Spleen (tissue), 11 donors: Measurements from ENCODE around the gene PPP1R3C. TPM values are rescaled to one million over a fixed set of nuclear protein-coding genes. Genes with fewer than 3 reads are reported as not detected.

Experiments
- DNase-seq: peaks from one replicate; pipeline ENCODE4 v3.0.0-alpha.2; 2020
- H3K27ac ChIP-seq, 8 donors: fragments of 200-600 bp; sonication (generic) in 7 of 8; 1 replicate in 4 of 8; 2 replicates in 4 of 8; pipeline versions ENCODE4 v1.5.0 to v1.8.0; 2016 to 2021; ENCODE audit warnings: inconsistent platforms in 4 of 8, mild to moderate bottlenecking in 4 of 8, moderate library complexity in 1 of 8
- H3K27me3 ChIP-seq, 7 donors: fragments of 200-600 bp; sonication (generic) in 6 of 7; replicated peaks in 1 of 7; 1 replicate in 4 of 7; 2 replicates in 3 of 7; pipeline versions ENCODE4 v1.5.0 to v1.8.0; 2016 to 2021; ENCODE audit warnings: inconsistent platforms in 3 of 7, mild to moderate bottlenecking in 1 of 7
- H3K36me3 ChIP-seq, 6 donors: fragments of 200-600 bp; sonication (generic) in 5 of 6; 1 replicate in 4 of 6; 2 replicates in 2 of 6; pipeline versions ENCODE4 v1.5.0 to v1.8.0; 2016 to 2021; ENCODE audit warnings: inconsistent platforms in 2 of 6
- H3K4me1 ChIP-seq, 6 donors: fragments of 200-600 bp; sonication (generic) in 5 of 6; 1 replicate in 3 of 6; 2 replicates in 3 of 6; pipeline versions ENCODE4 v1.5.0 to v1.8.0; 2016 to 2021; ENCODE audit warnings: inconsistent platforms in 3 of 6
- H3K4me3 ChIP-seq, 8 donors: fragments of 200-600 bp; sonication (generic) in 7 of 8; 1 replicate in 4 of 8; 2 replicates in 4 of 8; pipeline versions ENCODE4 v1.5.0 to v1.8.0; 2016 to 2021; ENCODE audit warnings: inconsistent platforms in 4 of 8, mild to moderate bottlenecking in 4 of 8, moderate library complexity in 2 of 8
- H3K9me3 ChIP-seq, 8 donors: fragments of 200-600 bp; sonication (generic) in 7 of 8; 1 replicate in 4 of 8; 2 replicates in 4 of 8; pipeline versions ENCODE4 v1.5.0 to v1.8.0; 2016 to 2021; ENCODE audit warnings: inconsistent platforms in 4 of 8
- POLR2A ChIP-seq, 3 donors: fragments of 450-650 bp; IDR thresholded peaks; one replicate each; pipeline ENCODE4 v1.5.1; 2017; ENCODE audit warnings: antibody characterized with exemption in 3 of 3, mild to moderate bottlenecking in 1 of 3
- POLR2AphosphoS5 ChIP-seq, 3 donors: sonication (generic); formaldehyde crosslinking; IDR thresholded peaks; one replicate each; pipeline ENCODE4 v1.5.1; 2017; ENCODE audit warnings: antibody characterized with exemption in 3 of 3
- WGBS, 5 donors: extraction: QIAGEN DNeasy Blood & Tissue Kit in 3 of 5; methylation state at CpG; one replicate each; pipeline versions ENCODE4 v1.1.5 to v1.1.7; 2013 to 2018; 5-methylcytosine and 5-hydroxymethylcytosine counted together
- intact Hi-C: fragments of 100-400 bp; cut with DNase I; formaldehyde crosslinking; loops from one replicate; pipeline ENCODE4 v1.15.0; 2023; ENCODE audit warnings: low total_unique reads
- polyA plus RNA-seq, 3 donors: library from polyadenylated mRNA; stranded (reverse); fragments of 200-250 nt; gene quantifications; one replicate each; pipeline ENCODE4 v1.2.1, GENCODE V29; 2013
- total RNA-seq, 7 donors: library from RNA; depleted of rRNA in 3 of 7; stranded (reverse); fragments of >200 nt in 3 of 7; fragmentation: NEBNext Ultra II Directional in 4 of 7; extraction: Animal tissue kit (Norgen Biotek cat#: 25700) in 4 of 7; gene quantifications; one replicate each; pipeline versions ENCODE4 v1.1.0 to v1.2.1, GENCODE V29; 2016 to 2021
- TF ChIP-seq, protein P1 (sequence below), 11 experiments: fragments of 200-600 bp in 7 of 11; fragments of 450-650 bp in 4 of 11; sonication (generic) in 4 of 11; IDR thresholded peaks in 8 of 11; conservative IDR thresholded peaks in 3 of 11; 1 replicate in 7 of 11; 2 replicates in 4 of 11; pipeline versions ENCODE4 v1.4.0 to v1.8.0; 2016 to 2021; ENCODE audit warnings: antibody characterized with exemption in 11 of 11, inconsistent platforms in 4 of 11, mild to moderate bottlenecking in 1 of 11
- donor health status: healthy with polysubstance abuse.
- donor health status: DM: no; HTN: no; CAD: no; lungs with moderate emphysema.
- donor health status: DM: no; HTN: no; CAD: no.
- donor health status: Bipolar disorder and iron deficiency.
- donor health status: healthy.
- donor health status: DM: no; HTN: no; CAD: no.
- donor health status: DM: yes; HTN: yes; CAD: no.

Gene PPP1R3C
- total and polyA plus RNA-seq, 10 donors = 0.99 to 8.8 (median 4.2) TPM

GRCh38 chr10:91617072-91617609 is 15.7 kb downstream of the PPP1R3C start:
- WGBS, 5 donors = 64 to 72% (median 68%) methylated on average over 7 of the region's 7 CpGs

DNA sequence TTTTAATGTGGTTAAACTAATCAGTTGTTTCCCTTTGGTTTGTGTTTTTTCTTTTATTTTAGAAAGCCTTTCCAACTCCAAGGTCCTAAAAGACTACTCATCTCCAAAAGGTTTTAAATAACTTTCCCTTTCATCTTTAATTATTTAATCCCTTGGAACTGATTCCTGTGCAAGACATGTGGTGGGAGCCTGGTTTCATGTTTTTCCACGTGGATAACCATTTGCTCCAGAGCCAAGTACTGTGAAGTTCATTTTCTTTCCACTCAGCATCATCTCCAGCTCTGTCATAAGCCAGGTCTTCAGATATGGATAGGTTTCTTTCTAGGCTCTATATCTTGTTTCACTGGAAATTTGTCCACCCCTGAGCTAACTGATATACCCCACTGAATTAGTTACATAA is 16.7 kb downstream of the PPP1R3C start:
- no peak for DNase-seq
- H3K9me3 ChIP-seq = no peaks in the 10 kb centered on the region
- intact Hi-C loops = no loop called here

More at GRCh38 chr10:91617072-91617609, 15.7 kb downstream of the PPP1R3C start:
- Histone ChIP-seq H3K9me3 (peaks cover 0 to 6% (median 0%) of the 10 kb centered on the region in 8 donors), H3K36me3 (no peaks in the 10 kb centered on the region), H3K27ac (no peak overlapping the region), H3K4me1 (no peaks in the 10 kb centered on the region), H3K4me3 (no peak overlapping the region), H3K27me3 (no peaks in the 10 kb centered on the region)
- no peak for DNase-seq
- TF ChIP-seq POLR2AphosphoS5 (IDR thresholded peaks at IDR 0.05) (no peak), POLR2A (IDR thresholded peaks at IDR 0.05) (no peak)
- TF ChIP-seq, protein P1, sequence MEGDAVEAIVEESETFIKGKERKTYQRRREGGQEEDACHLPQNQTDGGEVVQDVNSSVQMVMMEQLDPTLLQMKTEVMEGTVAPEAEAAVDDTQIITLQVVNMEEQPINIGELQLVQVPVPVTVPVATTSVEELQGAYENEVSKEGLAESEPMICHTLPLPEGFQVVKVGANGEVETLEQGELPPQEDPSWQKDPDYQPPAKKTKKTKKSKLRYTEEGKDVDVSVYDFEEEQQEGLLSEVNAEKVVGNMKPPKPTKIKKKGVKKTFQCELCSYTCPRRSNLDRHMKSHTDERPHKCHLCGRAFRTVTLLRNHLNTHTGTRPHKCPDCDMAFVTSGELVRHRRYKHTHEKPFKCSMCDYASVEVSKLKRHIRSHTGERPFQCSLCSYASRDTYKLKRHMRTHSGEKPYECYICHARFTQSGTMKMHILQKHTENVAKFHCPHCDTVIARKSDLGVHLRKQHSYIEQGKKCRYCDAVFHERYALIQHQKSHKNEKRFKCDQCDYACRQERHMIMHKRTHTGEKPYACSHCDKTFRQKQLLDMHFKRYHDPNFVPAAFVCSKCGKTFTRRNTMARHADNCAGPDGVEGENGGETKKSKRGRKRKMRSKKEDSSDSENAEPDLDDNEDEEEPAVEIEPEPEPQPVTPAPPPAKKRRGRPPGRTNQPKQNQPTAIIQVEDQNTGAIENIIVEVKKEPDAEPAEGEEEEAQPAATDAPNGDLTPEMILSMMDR (IDR thresholded peaks at IDR 0.05 in 8 of 11, conservative IDR thresholded peaks at IDR 0.05 in 3 of 11) = no peak
- intact Hi-C loops = no loop called here

DNA sequence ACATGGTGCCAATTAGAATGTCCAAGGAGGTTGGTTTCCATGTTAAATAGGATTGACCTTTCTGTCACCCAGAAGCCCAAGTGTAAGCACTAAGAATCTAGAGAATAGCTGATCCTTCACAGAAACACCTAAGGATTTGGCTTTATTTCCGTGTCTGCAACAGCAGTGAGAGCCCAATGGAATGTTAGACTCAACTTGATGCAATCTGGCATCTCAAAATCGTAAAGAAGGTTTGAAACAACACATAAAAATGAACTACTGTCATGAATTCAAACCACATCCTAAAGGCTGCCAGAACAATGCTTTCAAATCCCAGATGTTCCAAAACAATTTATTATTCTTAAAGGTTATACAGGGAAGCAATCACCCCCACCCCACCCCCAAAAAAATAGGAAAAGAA is 18.6 kb downstream of the PPP1R3C start:
- Histone ChIP-seq H3K9me3 (no peaks in the 10 kb centered on the region), H3K36me3 (no peaks in the 10 kb centered on the region), H3K27me3 (peaks cover 0 to 2% (median 0%) of the 10 kb centered on the region in 7 donors), H3K4me3 (no peak overlapping the region), H3K27ac (no peak overlapping the region), H3K4me1 (no peaks in the 10 kb centered on the region)
- no peak for DNase-seq
- intact Hi-C loops = no loop called here
- WGBS, 5 donors = 57 to 72% (median 67%) methylated on average over 2 of the region's 2 CpGs
- TF ChIP-seq, protein P1 (IDR thresholded peaks at IDR 0.05 in 8 of 11, conservative IDR thresholded peaks at IDR 0.05 in 3 of 11) = no peak
- TF ChIP-seq POLR2A (IDR thresholded peaks at IDR 0.05) = no peak

More for the DNA sequence above, 16.7 kb downstream of the PPP1R3C start:
- Histone ChIP-seq H3K4me1 (no peaks in the 10 kb centered on the region), H3K4me3 (no peak overlapping the region), H3K27me3 (peaks cover 0 to 2% (median 0%) of the 10 kb centered on the region in 7 donors), H3K27ac (no peak overlapping the region), H3K36me3 (no peaks in the 10 kb centered on the region)
- 38 to 83% (median 54%) methylated on average over 1 of the region's 1 CpG for WGBS, 5 donors
- no peak for TF ChIP-seq POLR2AphosphoS5 (IDR thresholded peaks at IDR 0.05)
- TF ChIP-seq, protein P1 (IDR thresholded peaks at IDR 0.05 in 8 of 11, conservative IDR thresholded peaks at IDR 0.05 in 3 of 11) = no peak
- TF ChIP-seq POLR2A (IDR thresholded peaks at IDR 0.05) = no peak

- Histone ChIP-seq H3K9me3 (no peaks in the 10 kb centered on the region), H3K4me1 (no peaks in the 10 kb centered on the region), H3K27me3 (peaks cover 0 to 2% (median 0%) of the 10 kb centered on the region in 7 donors), H3K36me3 (no peaks in the 10 kb centered on the region), H3K4me3 (no peak overlapping the region), H3K27ac (no peak overlapping the region)
- intact Hi-C loops = no loop called here
- 75 to 90% (median 78%) methylated on average over 4 of the region's 4 CpGs for WGBS, 5 donors
- TF ChIP-seq POLR2A (IDR thresholded peaks at IDR 0.05) = no peak
- TF ChIP-seq, protein P1 (IDR thresholded peaks at IDR 0.05 in 8 of 11, conservative IDR thresholded peaks at IDR 0.05 in 3 of 11) = no peak
- no peak for DNase-seq
These were observed 19.3 kb downstream of the PPP1R3C start for GRCh38 chr10:91613411-91614187.
